ENCODE measurements around the gene MAP3K15.

GRCh38 chrX:19368576-19368975 lies 146.7 kb downstream of the MAP3K15 start:
- TF ChIP-seq CTCF (conservative IDR thresholded peaks at IDR 0.05; ENCODE audit: low read depth, low read length) (no peak), EZH2 (IDR thresholded peaks at IDR 0.05; ENCODE audit: borderline replicate concordance, low read depth, low read length, poor library complexity, severe bottlenecking) (no peak)
